HEK293 (cell line): Measurements from ENCODE around the gene FHL1.

ENCODE experiments used
- CTCF ChIA-PET: fragments of 350-600 bp; formaldehyde crosslinking; extraction: SDS; loops from one replicate; lab custom pipeline; 2021; ENCODE audit warnings: antibody characterized with exemption; lab: Yijun Ruan, JAX
- POLR2A ChIA-PET: fragments of 300-600 bp; formaldehyde crosslinking; extraction: SDS; loops from one replicate; lab custom pipeline; 2020; ENCODE audit warnings: antibody characterized with exemption, inconsistent platforms; lab: Yijun Ruan, JAX
- H3K27ac ChIP-seq: fragments of 200-500 bp; sonication (Bioruptor generic); 2 replicates; pipeline ENCODE4 v1.5.1; 2014; ENCODE audit warnings: low read depth, low read length, control low read depth, inconsistent platforms; ENCODE audit errors: extremely low read depth
- H3K36me3 ChIP-seq, 2 experiments: fragments of 200-500 bp in 1 of 2; sonication (Bioruptor generic) in 1 of 2; 1 replicate in 1 of 2; 2 replicates in 1 of 2; pipeline ENCODE4 v1.5.1; 2014 to 2017; ENCODE audit warnings: inconsistent platforms in 2 of 2, low read length in 2 of 2; ENCODE audit not compliant: control insufficient read depth in 2 of 2, insufficient read depth in 1 of 2
- H3K4me1 ChIP-seq: fragments of 200-500 bp; sonication (Bioruptor generic); 2 replicates; pipeline ENCODE4 v1.5.1; 2014; ENCODE audit warnings: mild to moderate bottlenecking, low read length, inconsistent platforms; ENCODE audit not compliant: control insufficient read depth, insufficient read depth
- H3K4me3 ChIP-seq: 2 replicates; pipeline ENCODE4 v1.5.1; 2011; ENCODE audit warnings: low read depth, mild to moderate bottlenecking, control low read depth, low read length, moderate library complexity
- H3K9me3 ChIP-seq: fragments of 200-500 bp; sonication (Bioruptor generic); 2 replicates; pipeline ENCODE4 v1.5.1; 2014; ENCODE audit warnings: low read depth, low read length, inconsistent platforms; ENCODE audit not compliant: control insufficient read depth, insufficient read depth
- FEZF1 ChIP-seq: fragments of 450-650 bp; formaldehyde crosslinking; IDR thresholded peaks from 2 replicates; pipeline ENCODE4 v1.5.1; 2016; ENCODE audit warnings: missing biosample characterization, missing genetic modification characterization
- GLI2 ChIP-seq: fragments of 450-650 bp; formaldehyde crosslinking; IDR thresholded peaks from 2 replicates; pipeline ENCODE4; 2017; ENCODE audit warnings: missing biosample characterization, missing genetic modification characterization, low read depth, borderline replicate concordance
- IKZF3 ChIP-seq: fragments of 450-650 bp; IDR thresholded peaks from 2 replicates; pipeline ENCODE4 v1.5.0; 2018; ENCODE audit warnings: missing biosample characterization, mild to moderate bottlenecking, missing genetic modification characterization, moderate library complexity
- KLF10 ChIP-seq: fragments of 450-650 bp; IDR thresholded peaks from 2 replicates; pipeline ENCODE4 v1.5.1; 2018; ENCODE audit warnings: missing biosample characterization, mild to moderate bottlenecking, missing genetic modification characterization
- KLF16 ChIP-seq: fragments of 450-650 bp; formaldehyde crosslinking; IDR thresholded peaks from 2 replicates; pipeline ENCODE4 v1.5.1; 2017; ENCODE audit warnings: missing biosample characterization, missing genetic modification characterization
- MYNN ChIP-seq: fragments of 450-650 bp; formaldehyde crosslinking; IDR thresholded peaks from 2 replicates; pipeline ENCODE4 v1.5.1; 2016; ENCODE audit warnings: missing biosample characterization, missing genetic modification characterization, borderline replicate concordance
- REPIN1 ChIP-seq: fragments of 450-650 bp; formaldehyde crosslinking; IDR thresholded peaks from 2 replicates; pipeline ENCODE4 v1.5.1; 2017; ENCODE audit warnings: missing biosample characterization, missing genetic modification characterization, low read depth
- WT1 ChIP-seq: fragments of 450-650 bp; formaldehyde crosslinking; IDR thresholded peaks from 2 replicates; pipeline ENCODE4 v1.5.1; 2016; ENCODE audit warnings: missing biosample characterization, missing genetic modification characterization
- ZBTB21 ChIP-seq: fragments of 450-650 bp; formaldehyde crosslinking; IDR thresholded peaks from 2 replicates; pipeline ENCODE4 v1.5.1; 2017; ENCODE audit warnings: missing biosample characterization, missing genetic modification characterization
- ZFHX2 ChIP-seq: fragments of 450-650 bp; formaldehyde crosslinking; conservative IDR thresholded peaks from 2 replicates; pipeline ENCODE4 v1.5.1; 2016; ENCODE audit warnings: missing biosample characterization, missing genetic modification characterization
- ZNF10 ChIP-seq: fragments of 450-650 bp; formaldehyde crosslinking; IDR thresholded peaks from 2 replicates; pipeline ENCODE4 v1.5.1; 2017; ENCODE audit warnings: missing biosample characterization, missing genetic modification characterization
- ZNF366 ChIP-seq: fragments of 450-650 bp; formaldehyde crosslinking; conservative IDR thresholded peaks from 2 replicates; pipeline ENCODE4 v1.5.1; 2016; ENCODE audit warnings: missing biosample characterization, missing genetic modification characterization
- ZNF391 ChIP-seq: fragments of 450-650 bp; formaldehyde crosslinking; IDR thresholded peaks from 2 replicates; pipeline ENCODE4 v1.5.1; 2016; ENCODE audit warnings: low read depth, missing biosample characterization, missing genetic modification characterization, borderline replicate concordance
- ZNF48 ChIP-seq: fragments of 450-650 bp; formaldehyde crosslinking; IDR thresholded peaks from 2 replicates; pipeline ENCODE4 v1.5.1; 2016; ENCODE audit warnings: missing biosample characterization, missing genetic modification characterization
- ZNF654 ChIP-seq: fragments of 450-650 bp; formaldehyde crosslinking; IDR thresholded peaks from 2 replicates; pipeline ENCODE4 v1.5.1; 2016; ENCODE audit warnings: low read depth, missing biosample characterization, missing genetic modification characterization
- ZNF776 ChIP-seq: fragments of 450-650 bp; formaldehyde crosslinking; IDR thresholded peaks from 2 replicates; pipeline ENCODE4 v1.5.0; 2017; ENCODE audit warnings: missing biosample characterization, missing genetic modification characterization, borderline replicate concordance
- ZXDB ChIP-seq: fragments of 450-650 bp; formaldehyde crosslinking; IDR thresholded peaks from 2 replicates; pipeline ENCODE4 v1.5.1; 2016; ENCODE audit warnings: missing biosample characterization, missing genetic modification characterization
- TF ChIP-seq, protein P1 (sequence below): fragments of 450-650 bp; formaldehyde crosslinking; IDR thresholded peaks from 2 replicates; pipeline ENCODE4 v1.5.1; 2016; ENCODE audit warnings: missing biosample characterization, missing genetic modification characterization
- TF ChIP-seq, protein P2 (sequence below): fragments of 450-650 bp; formaldehyde crosslinking; IDR thresholded peaks from 2 replicates; pipeline ENCODE4 v1.5.1; 2016; ENCODE audit warnings: missing biosample characterization, missing genetic modification characterization
- TF ChIP-seq, protein P3 (sequence below): fragments of 450-650 bp; formaldehyde crosslinking; IDR thresholded peaks from 2 replicates; pipeline ENCODE4 v1.5.1; 2016; ENCODE audit warnings: missing biosample characterization, missing genetic modification characterization, borderline replicate concordance
- TF ChIP-seq, protein P4 (sequence below): fragments of 450-650 bp; formaldehyde crosslinking; IDR thresholded peaks from 2 replicates; pipeline ENCODE4 v1.5.1; 2017; ENCODE audit warnings: missing biosample characterization, missing genetic modification characterization
- TF ChIP-seq, protein P5 (sequence below): fragments of 450-650 bp; formaldehyde crosslinking; IDR thresholded peaks from 2 replicates; pipeline ENCODE4 v1.5.1; 2017; ENCODE audit warnings: missing biosample characterization, missing genetic modification characterization
- TF ChIP-seq, protein P6 (sequence below): fragments of 450-650 bp; formaldehyde crosslinking; IDR thresholded peaks from 2 replicates; pipeline ENCODE4 v1.5.1; 2017; ENCODE audit warnings: missing biosample characterization, missing genetic modification characterization

FHL1 gene

DNA sequence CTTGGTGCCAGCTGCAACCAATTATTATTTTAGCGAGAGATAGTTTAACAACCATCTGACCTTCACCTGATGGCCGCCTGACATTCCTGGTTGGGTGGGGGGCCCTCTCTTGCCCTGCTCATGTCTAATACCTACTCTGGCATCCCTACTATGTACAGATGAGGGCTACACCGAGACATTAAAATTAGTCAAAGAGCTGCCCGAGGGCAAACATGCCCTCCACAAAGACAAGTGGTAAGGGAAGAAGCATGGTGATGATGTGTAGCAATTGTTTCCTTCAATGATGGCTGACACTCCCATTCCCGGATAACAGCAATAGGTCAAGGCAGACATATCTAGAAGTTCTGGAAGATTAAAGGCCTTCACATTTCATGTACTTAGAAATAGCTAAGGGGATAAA, 54.3 kb downstream of the FHL1 start:
- no peaks in the 10 kb centered on the region for H3K9me3 ChIP-seq
- peaks cover 0 to 5% of the 10 kb centered on the region in 2 experiments; a peak in 1 of 3 replicates for H3K36me3 ChIP-seq
- H3K4me1 ChIP-seq: peaks cover 6% of the 10 kb centered on the region; the same call in 1 of the 2 replicates
- POLR2A ChIA-PET: no interaction called here
- no peak overlapping the region for H3K27ac ChIP-seq
- CTCF ChIA-PET: interaction anchor here (0.6 to 3.8 kb wide), 3 partner anchors 38 to 258 kb away, joined by 4 to 18 read pairs (median 4); no protein-coding TSS in a partner anchor
- H3K4me3 ChIP-seq: no peak overlapping the region
- TF ChIP-seq KLF10 (tag by site-specific recombination) (no peak), ZNF10 (tag by site-specific recombination) (peak; percentile 0; the same call in 1 of the 2 replicates)
- TF ChIP-seq, protein P1, sequence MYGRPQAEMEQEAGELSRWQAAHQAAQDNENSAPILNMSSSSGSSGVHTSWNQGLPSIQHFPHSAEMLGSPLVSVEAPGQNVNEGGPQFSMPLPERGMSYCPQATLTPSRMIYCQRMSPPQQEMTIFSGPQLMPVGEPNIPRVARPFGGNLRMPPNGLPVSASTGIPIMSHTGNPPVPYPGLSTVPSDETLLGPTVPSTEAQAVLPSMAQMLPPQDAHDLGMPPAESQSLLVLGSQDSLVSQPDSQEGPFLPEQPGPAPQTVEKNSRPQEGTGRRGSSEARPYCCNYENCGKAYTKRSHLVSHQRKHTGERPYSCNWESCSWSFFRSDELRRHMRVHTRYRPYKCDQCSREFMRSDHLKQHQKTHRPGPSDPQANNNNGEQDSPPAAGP (tag by site-specific recombination): no peak

DNA sequence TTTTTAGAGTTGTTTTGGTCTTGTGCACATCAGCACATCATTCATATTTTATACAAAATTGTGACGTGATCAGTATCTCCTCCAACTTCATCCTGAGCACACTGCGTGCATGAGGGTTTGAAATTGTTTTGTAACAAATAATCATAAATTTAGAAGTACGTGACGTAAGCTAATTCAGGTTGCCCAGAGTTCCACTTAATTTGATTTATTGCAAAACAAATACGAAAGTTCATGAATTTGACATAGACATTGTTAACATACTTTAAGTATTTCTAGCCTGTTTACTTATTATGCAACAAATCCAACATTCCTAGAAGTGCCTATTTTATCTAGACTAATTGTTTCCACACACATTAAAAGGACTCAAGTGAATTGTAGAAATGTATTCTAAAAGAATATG, 55.6 kb downstream of the FHL1 start:
- Histone ChIP-seq H3K9me3 (no peaks in the 10 kb centered on the region), H3K27ac (no peak overlapping the region), H3K36me3 (peaks cover 0 to 18% of the 10 kb centered on the region in 2 experiments; a peak in 1 of 3 replicates), H3K4me3 (no peak overlapping the region), H3K4me1 (peaks cover 6% of the 10 kb centered on the region; the same call in 1 of the 2 replicates)
- POLR2A ChIA-PET: no interaction called here
- CTCF ChIA-PET: interaction anchor here (0.6 to 3.8 kb wide), 4 partner anchors 55 to 175 kb away, joined by 4 to 18 read pairs (median 4); no protein-coding TSS in a partner anchor
- TF ChIP-seq, protein P2, sequence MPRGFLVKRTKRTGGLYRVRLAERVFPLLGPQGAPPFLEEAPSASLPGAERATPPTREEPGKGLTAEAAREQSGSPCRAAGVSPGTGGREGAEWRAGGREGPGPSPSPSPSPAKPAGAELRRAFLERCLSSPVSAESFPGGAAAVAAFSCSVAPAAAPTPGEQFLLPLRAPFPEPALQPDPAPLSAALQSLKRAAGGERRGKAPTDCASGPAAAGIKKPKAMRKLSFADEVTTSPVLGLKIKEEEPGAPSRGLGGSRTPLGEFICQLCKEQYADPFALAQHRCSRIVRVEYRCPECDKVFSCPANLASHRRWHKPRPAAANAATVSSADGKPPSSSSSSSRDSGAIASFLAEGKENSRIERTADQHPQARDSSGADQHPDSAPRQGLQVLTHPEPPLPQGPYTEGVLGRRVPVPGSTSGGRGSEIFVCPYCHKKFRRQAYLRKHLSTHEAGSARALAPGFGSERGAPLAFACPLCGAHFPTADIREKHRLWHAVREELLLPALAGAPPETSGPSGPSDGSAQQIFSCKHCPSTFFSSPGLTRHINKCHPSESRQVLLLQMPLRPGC (tag by site-specific recombination): peak; percentile 88
- TF ChIP-seq ZNF366: peak; percentile 60
- no peak for TF ChIP-seq ZNF776
- TF ChIP-seq ZNF391 (tag by site-specific recombination): peak; percentile 64; the same call in 1 of the 2 replicates
- no peak for TF ChIP-seq REPIN1 (tag by site-specific recombination)
- peak; percentile 66 for TF ChIP-seq ZXDB (tag by site-specific recombination)
- no peak; the same call in 1 of the 2 replicates for TF ChIP-seq ZNF654
- peak; percentile 54; the same call in 1 of the 2 replicates for TF ChIP-seq GLI2
- TF ChIP-seq WT1 (tag by site-specific recombination): peak; percentile 64
- 0 out of 2 replicates have a peak, but pooled peaks have one; percentile 26 for TF ChIP-seq FEZF1 (tag by site-specific recombination)
- TF ChIP-seq, protein P3, sequence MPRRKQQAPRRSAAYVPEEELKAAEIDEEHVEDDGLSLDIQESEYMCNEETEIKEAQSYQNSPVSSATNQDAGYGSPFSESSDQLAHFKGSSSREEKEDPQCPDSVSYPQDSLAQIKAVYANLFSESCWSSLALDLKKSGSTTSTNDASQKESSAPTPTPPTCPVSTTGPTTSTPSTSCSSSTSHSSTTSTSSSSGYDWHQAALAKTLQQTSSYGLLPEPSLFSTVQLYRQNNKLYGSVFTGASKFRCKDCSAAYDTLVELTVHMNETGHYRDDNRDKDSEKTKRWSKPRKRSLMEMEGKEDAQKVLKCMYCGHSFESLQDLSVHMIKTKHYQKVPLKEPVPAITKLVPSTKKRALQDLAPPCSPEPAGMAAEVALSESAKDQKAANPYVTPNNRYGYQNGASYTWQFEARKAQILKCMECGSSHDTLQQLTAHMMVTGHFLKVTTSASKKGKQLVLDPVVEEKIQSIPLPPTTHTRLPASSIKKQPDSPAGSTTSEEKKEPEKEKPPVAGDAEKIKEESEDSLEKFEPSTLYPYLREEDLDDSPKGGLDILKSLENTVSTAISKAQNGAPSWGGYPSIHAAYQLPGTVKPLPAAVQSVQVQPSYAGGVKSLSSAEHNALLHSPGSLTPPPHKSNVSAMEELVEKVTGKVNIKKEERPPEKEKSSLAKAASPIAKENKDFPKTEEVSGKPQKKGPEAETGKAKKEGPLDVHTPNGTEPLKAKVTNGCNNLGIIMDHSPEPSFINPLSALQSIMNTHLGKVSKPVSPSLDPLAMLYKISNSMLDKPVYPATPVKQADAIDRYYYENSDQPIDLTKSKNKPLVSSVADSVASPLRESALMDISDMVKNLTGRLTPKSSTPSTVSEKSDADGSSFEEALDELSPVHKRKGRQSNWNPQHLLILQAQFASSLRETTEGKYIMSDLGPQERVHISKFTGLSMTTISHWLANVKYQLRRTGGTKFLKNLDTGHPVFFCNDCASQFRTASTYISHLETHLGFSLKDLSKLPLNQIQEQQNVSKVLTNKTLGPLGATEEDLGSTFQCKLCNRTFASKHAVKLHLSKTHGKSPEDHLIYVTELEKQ: 0 out of 2 replicates have a peak, but pooled peaks have one; percentile 43
- TF ChIP-seq IKZF3: peak; percentile 83
- TF ChIP-seq, protein P4, sequence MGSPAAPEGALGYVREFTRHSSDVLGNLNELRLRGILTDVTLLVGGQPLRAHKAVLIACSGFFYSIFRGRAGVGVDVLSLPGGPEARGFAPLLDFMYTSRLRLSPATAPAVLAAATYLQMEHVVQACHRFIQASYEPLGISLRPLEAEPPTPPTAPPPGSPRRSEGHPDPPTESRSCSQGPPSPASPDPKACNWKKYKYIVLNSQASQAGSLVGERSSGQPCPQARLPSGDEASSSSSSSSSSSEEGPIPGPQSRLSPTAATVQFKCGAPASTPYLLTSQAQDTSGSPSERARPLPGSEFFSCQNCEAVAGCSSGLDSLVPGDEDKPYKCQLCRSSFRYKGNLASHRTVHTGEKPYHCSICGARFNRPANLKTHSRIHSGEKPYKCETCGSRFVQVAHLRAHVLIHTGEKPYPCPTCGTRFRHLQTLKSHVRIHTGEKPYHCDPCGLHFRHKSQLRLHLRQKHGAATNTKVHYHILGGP (tag by site-specific recombination): peak; percentile 98
- no peak for TF ChIP-seq ZFHX2 (tag by site-specific recombination)
- 0 out of 2 replicates have a peak, but pooled peaks have one; percentile 58 for TF ChIP-seq KLF16
- peak; percentile 76 for TF ChIP-seq ZBTB21 (tag by site-specific recombination)
- TF ChIP-seq, protein P5, sequence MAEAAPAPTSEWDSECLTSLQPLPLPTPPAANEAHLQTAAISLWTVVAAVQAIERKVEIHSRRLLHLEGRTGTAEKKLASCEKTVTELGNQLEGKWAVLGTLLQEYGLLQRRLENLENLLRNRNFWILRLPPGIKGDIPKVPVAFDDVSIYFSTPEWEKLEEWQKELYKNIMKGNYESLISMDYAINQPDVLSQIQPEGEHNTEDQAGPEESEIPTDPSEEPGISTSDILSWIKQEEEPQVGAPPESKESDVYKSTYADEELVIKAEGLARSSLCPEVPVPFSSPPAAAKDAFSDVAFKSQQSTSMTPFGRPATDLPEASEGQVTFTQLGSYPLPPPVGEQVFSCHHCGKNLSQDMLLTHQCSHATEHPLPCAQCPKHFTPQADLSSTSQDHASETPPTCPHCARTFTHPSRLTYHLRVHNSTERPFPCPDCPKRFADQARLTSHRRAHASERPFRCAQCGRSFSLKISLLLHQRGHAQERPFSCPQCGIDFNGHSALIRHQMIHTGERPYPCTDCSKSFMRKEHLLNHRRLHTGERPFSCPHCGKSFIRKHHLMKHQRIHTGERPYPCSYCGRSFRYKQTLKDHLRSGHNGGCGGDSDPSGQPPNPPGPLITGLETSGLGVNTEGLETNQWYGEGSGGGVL: 0 out of 2 replicates have a peak, but pooled peaks have one; percentile 16
- TF ChIP-seq, protein P6, sequence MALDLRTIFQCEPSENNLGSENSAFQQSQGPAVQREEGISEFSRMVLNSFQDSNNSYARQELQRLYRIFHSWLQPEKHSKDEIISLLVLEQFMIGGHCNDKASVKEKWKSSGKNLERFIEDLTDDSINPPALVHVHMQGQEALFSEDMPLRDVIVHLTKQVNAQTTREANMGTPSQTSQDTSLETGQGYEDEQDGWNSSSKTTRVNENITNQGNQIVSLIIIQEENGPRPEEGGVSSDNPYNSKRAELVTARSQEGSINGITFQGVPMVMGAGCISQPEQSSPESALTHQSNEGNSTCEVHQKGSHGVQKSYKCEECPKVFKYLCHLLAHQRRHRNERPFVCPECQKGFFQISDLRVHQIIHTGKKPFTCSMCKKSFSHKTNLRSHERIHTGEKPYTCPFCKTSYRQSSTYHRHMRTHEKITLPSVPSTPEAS (tag by site-specific recombination): 0 out of 2 replicates have a peak, but pooled peaks have one; percentile 21
- TF ChIP-seq ZNF48 (tag by site-specific recombination): no peak
- no peak for TF ChIP-seq MYNN
